Ishikawa (cell line): ENCODE data around the gene LRIT2.
A peak's percentile ranks its signal among the peaks of the same experiment; 100 is the strongest.

ENCODE experiments used
- CEBPB ChIP-seq: IDR thresholded peaks from 2 replicates; pipeline ENCODE4 v1.6.1; 2012
- CREB1 ChIP-seq: IDR thresholded peaks from 2 replicates; pipeline ENCODE4 v1.6.1; 2012; ENCODE audit warnings: low read depth
- EGR1 ChIP-seq: IDR thresholded peaks from 2 replicates; pipeline ENCODE4 v1.6.1; 2012
- EP300 ChIP-seq: IDR thresholded peaks from 2 replicates; pipeline ENCODE4 v1.6.1; 2012; ENCODE audit warnings: borderline replicate concordance
- FOXM1 ChIP-seq: IDR thresholded peaks from 2 replicates; pipeline ENCODE4 v1.6.1; 2012; ENCODE audit warnings: low read depth, borderline replicate concordance
- MAX ChIP-seq: IDR thresholded peaks from 2 replicates; pipeline ENCODE4 v1.6.1; 2012
- NFIC ChIP-seq: IDR thresholded peaks from 2 replicates; pipeline ENCODE4 v1.6.1; 2012
- RAD21 ChIP-seq: IDR thresholded peaks from 2 replicates; pipeline ENCODE4 v1.6.1; 2012; ENCODE audit warnings: low read depth
- TAF1 ChIP-seq: IDR thresholded peaks from 2 replicates; pipeline ENCODE4 v1.6.1; 2012; ENCODE audit warnings: low read depth, mild to moderate bottlenecking
- TCF12 ChIP-seq: IDR thresholded peaks from 2 replicates; pipeline ENCODE4 v1.6.1; 2012; ENCODE audit warnings: low read depth
- TEAD4 ChIP-seq: IDR thresholded peaks from 2 replicates; pipeline ENCODE4 v1.6.1; 2012
- USF1 ChIP-seq: IDR thresholded peaks from 2 replicates; pipeline ENCODE4 v1.6.1; 2012
- YY1 ChIP-seq: IDR thresholded peaks from 2 replicates; pipeline ENCODE4 v1.6.1; 2012; ENCODE audit warnings: low read depth
- ZBTB7A ChIP-seq: IDR thresholded peaks from 2 replicates; pipeline ENCODE4 v1.6.1; 2012; ENCODE audit warnings: low read depth
- TF ChIP-seq, protein P1 (sequence below): IDR thresholded peaks from 2 replicates; pipeline ENCODE4 v1.6.1; 2012; ENCODE audit warnings: low read depth, mild to moderate bottlenecking

Gene LRIT2

GRCh38 chr10:84269162-84269561 is 43.8 kb upstream of the LRIT2 start:
- TF ChIP-seq RAD21 (no peak), TAF1 (no peak), USF1 (no peak), CEBPB (no peak), EP300 (no peak), CREB1 (no peak), TCF12 (no peak), ZBTB7A (no peak), NFIC (no peak), FOXM1 (no peak), EGR1 (no peak), YY1 (no peak), TEAD4 (no peak), MAX (no peak)
- TF ChIP-seq, protein P1, sequence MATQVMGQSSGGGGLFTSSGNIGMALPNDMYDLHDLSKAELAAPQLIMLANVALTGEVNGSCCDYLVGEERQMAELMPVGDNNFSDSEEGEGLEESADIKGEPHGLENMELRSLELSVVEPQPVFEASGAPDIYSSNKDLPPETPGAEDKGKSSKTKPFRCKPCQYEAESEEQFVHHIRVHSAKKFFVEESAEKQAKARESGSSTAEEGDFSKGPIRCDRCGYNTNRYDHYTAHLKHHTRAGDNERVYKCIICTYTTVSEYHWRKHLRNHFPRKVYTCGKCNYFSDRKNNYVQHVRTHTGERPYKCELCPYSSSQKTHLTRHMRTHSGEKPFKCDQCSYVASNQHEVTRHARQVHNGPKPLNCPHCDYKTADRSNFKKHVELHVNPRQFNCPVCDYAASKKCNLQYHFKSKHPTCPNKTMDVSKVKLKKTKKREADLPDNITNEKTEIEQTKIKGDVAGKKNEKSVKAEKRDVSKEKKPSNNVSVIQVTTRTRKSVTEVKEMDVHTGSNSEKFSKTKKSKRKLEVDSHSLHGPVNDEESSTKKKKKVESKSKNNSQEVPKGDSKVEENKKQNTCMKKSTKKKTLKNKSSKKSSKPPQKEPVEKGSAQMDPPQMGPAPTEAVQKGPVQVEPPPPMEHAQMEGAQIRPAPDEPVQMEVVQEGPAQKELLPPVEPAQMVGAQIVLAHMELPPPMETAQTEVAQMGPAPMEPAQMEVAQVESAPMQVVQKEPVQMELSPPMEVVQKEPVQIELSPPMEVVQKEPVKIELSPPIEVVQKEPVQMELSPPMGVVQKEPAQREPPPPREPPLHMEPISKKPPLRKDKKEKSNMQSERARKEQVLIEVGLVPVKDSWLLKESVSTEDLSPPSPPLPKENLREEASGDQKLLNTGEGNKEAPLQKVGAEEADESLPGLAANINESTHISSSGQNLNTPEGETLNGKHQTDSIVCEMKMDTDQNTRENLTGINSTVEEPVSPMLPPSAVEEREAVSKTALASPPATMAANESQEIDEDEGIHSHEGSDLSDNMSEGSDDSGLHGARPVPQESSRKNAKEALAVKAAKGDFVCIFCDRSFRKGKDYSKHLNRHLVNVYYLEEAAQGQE, result no peak

DNA sequence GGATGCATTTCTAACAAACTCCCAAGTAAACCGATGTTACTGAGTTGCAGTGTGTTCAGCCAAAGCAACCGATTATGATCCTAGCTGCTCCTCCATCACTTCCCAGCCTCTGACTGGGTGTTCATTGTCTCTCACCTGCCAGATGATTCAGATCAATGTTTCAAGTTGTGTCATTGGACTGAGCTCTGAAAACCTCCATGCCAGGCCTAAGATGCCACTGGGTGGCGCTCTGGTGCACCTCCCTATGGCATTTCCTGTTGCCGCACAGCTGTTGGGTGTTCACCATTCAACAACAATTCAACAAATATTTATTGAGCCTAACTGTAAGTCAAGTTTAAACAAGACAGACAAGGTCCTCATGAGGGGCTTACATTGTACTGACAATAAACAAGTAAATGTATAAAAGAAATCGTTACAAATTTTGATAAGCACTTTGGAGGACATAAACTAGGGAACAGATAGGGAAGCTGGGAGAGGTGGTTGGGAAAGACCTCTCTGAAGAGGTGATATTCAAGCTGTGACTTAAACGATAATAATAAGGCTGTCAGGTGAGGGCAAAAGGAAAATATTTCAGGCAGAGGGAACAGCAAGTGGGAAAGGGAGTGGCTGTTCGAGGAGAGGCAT is 42.3 kb upstream of the LRIT2 start:
- TF ChIP-seq RAD21 (peak; percentile 55), USF1 (no peak), TEAD4 (0 out of 2 replicates have a peak, but pooled peaks have one; percentile 9)

GRCh38 chr10:84265418-84265817 is 40.1 kb upstream of the LRIT2 start:
- TF ChIP-seq CREB1 (no peak), YY1 (no peak), FOXM1 (no peak), TCF12 (no peak), ZBTB7A (no peak), NFIC (no peak), USF1 (no peak), TEAD4 (no peak), CEBPB (no peak), TAF1 (no peak)
- TF ChIP-seq, protein P1, result no peak

GRCh38 chr10:84264611-84265141 is 39.3 kb upstream of the LRIT2 start:
- peak; percentile 94 for TF ChIP-seq RAD21
- TF ChIP-seq, protein P1, result no peak

GRCh38 chr10:84263716-84264115 is 38.4 kb upstream of the LRIT2 start:
- TF ChIP-seq CEBPB (no peak), USF1 (no peak), FOXM1 (no peak), CREB1 (no peak), TEAD4 (no peak), EGR1 (no peak), RAD21 (no peak), YY1 (no peak), TCF12 (no peak), ZBTB7A (no peak), EP300 (no peak)
- TF ChIP-seq, protein P1, result no peak
